ENCODE results near the gene DERL3.

The DERL3 gene

GRCh38 chr22:23846081-23846469 is 7.3 kb upstream of the DERL3 start:
- TF ChIP-seq CTCF (IDR thresholded peaks at IDR 0.05; ENCODE audit: borderline replicate concordance, insufficient read depth, low read depth, low read length): no peak
- H3K4me3 ChIP-seq (ENCODE audit: low read depth, low read length): no peak overlapping the region

- H3K4me3 ChIP-seq (ENCODE audit: low read depth, low read length): no peak overlapping the region
- no peak for TF ChIP-seq CTCF (IDR thresholded peaks at IDR 0.05; ENCODE audit: borderline replicate concordance, insufficient read depth, low read depth, low read length)
Observed at GRCh38 chr22:23845265-23846080, 6.7 kb upstream of the DERL3 start.

- no peak for TF ChIP-seq CTCF (IDR thresholded peaks at IDR 0.05; ENCODE audit: borderline replicate concordance, insufficient read depth, low read depth, low read length)
- H3K4me3 ChIP-seq (ENCODE audit: low read depth, low read length): no peak overlapping the region
Observed at GRCh38 chr22:23844739-23845202, 6.0 kb upstream of the DERL3 start.

- no peak overlapping the region for H3K4me3 ChIP-seq (ENCODE audit: low read depth, low read length)
- no peak for TF ChIP-seq CTCF (IDR thresholded peaks at IDR 0.05; ENCODE audit: borderline replicate concordance, insufficient read depth, low read depth, low read length)
Observed at GRCh38 chr22:23842599-23842998, 3.8 kb upstream of the DERL3 start.

GRCh38 chr22:23841736-23842445 is 3.1 kb upstream of the DERL3 start:
- no peak overlapping the region for H3K4me3 ChIP-seq (ENCODE audit: low read depth, low read length)
- no peak for TF ChIP-seq CTCF (IDR thresholded peaks at IDR 0.05; ENCODE audit: borderline replicate concordance, insufficient read depth, low read depth, low read length)

- H3K4me3 ChIP-seq (ENCODE audit: low read depth, low read length): no peak overlapping the region
- TF ChIP-seq CTCF (IDR thresholded peaks at IDR 0.05; ENCODE audit: borderline replicate concordance, insufficient read depth, low read depth, low read length): no peak
Observed at GRCh38 chr22:23841292-23841691, 2.5 kb upstream of the DERL3 start.

All from GM12875 (cell line).